ENCODE results near the gene GPR89B.
"Not testable (repeated sequence)": the region's sequence is repeated elsewhere in the genome, so short reads cannot be mapped to it uniquely, and the experiment has no call there.

GRCh38 chr1:148038462-148039333, 110.5 kb downstream of the GPR89B start:
- not testable (repeated sequence) for TF ChIP-seq CTCF (IDR thresholded peaks at IDR 0.05)
- TF ChIP-seq POLR2AphosphoS5 (IDR thresholded peaks at IDR 0.05; ENCODE audit: insufficient read depth in 1 of 2, low read depth in 1 of 2) (peak in 1 of 2 donors; percentile 40), POLR2A (IDR thresholded peaks at IDR 0.05) (peak in 1 of 2 donors; percentile 87)
